A549 (cell line): ENCODE data around the gene SNAI3. TPM values are rescaled to one million over a fixed set of nuclear protein-coding genes. Genes with fewer than 3 reads are reported as not detected.

Source experiments
- ATAC-seq, 2 experiments: fragments of 200-7000 bp in 1 of 2; fragments of >200 bp in 1 of 2; cut with Nextera tagmentation in 1 of 2; cut with Tn5 transposase in 1 of 2; 3 replicates each; pipeline versions ENCODE4 v1.8.0 to v1.9.1; 2018 to 2020; ENCODE audit warnings: mild to moderate bottlenecking in 1 of 2, moderate library complexity in 1 of 2
- CTCF ChIA-PET: fragments of 300-600 bp; sonication (Branson Sonifier 250); formaldehyde crosslinking; extraction: SDS; loops from one replicate; lab custom pipeline; 2021; ENCODE audit warnings: antibody characterized with exemption, inconsistent platforms; lab: Yijun Ruan, JAX
- POLR2A ChIA-PET: fragments of 350-600 bp; formaldehyde crosslinking; extraction: SDS; loops from one replicate; lab custom pipeline; 2021; ENCODE audit warnings: antibody characterized with exemption, inconsistent platforms; lab: Yijun Ruan, JAX
- DNase-seq, 2 experiments: peaks; one replicate each; pipeline versions ENCODE4 v3.0.0 to v3.0.0-alpha.2; 2011 to 2016; ENCODE audit warnings: low read depth in 1 of 2, low spot score in 1 of 2
- FAIRE-seq: peaks from 2 replicates; lab custom pipeline; 2011; peaks lifted over from hg19 to GRCh38; lab: Jason Lieb, UNC
- H3K27ac ChIP-seq, 2 experiments: fragments of >200 bp; sonication (Bioruptor Twin); formaldehyde crosslinking; 3 replicates each; pipeline ENCODE4 v1.5.1; 2016 to 2017
- H3K4me1 ChIP-seq: fragments of >200 bp; sonication (Bioruptor Twin); formaldehyde crosslinking; 3 replicates; pipeline ENCODE4 v1.6.1; 2016
- H3K4me2 ChIP-seq: fragments of >200 bp; sonication (Bioruptor Twin); formaldehyde crosslinking; 3 replicates; pipeline ENCODE4 v1.6.1; 2016
- H3K4me3 ChIP-seq: fragments of >200 bp; sonication (Bioruptor Twin); formaldehyde crosslinking; 3 replicates; pipeline ENCODE4 v1.5.1; 2016
- H3K9me3 ChIP-seq: fragments of >200 bp; sonication (Bioruptor Twin); formaldehyde crosslinking; 3 replicates; pipeline ENCODE4 v1.6.1; 2016
- BCL3 ChIP-seq: fragments of >200 bp; sonication (Bioruptor Twin); formaldehyde crosslinking; IDR thresholded peaks from 3 replicates; pipeline ENCODE4 v1.6.1; 2016
- BHLHE40 ChIP-seq: IDR thresholded peaks from 2 replicates; pipeline ENCODE4 v1.6.1; 2012; ENCODE audit warnings: low read depth, low read length, inconsistent platforms
- CBX8 ChIP-seq: fragments of 200-600 bp; sonication (generic); IDR thresholded peaks from 2 replicates; pipeline ENCODE4 v1.6.1; 2016
- CEBPB ChIP-seq, 2 experiments: fragments of >200 bp in 1 of 2; sonication (Bioruptor Twin) in 1 of 2; formaldehyde crosslinking in 1 of 2; IDR thresholded peaks; 2 replicates each; pipeline ENCODE4 v1.6.1; 2012 to 2016
- EP300 ChIP-seq, 2 experiments: fragments of >200 bp; sonication (Bioruptor Twin); formaldehyde crosslinking; IDR thresholded peaks; 2 replicates in 1 of 2; 3 replicates in 1 of 2; pipeline ENCODE4 v1.6.1; 2016 to 2017
- ESRRA ChIP-seq: fragments of 150-350 bp; IDR thresholded peaks from 2 replicates; pipeline ENCODE4 v1.6.1; 2014; ENCODE audit warnings: mild to moderate bottlenecking, low read length, borderline replicate concordance
- FOSB ChIP-seq: fragments of 250-450 bp; sonication (Bioruptor Pico); IDR thresholded peaks from 2 replicates; pipeline ENCODE4 v1.5.0; 2020; ENCODE audit warnings: mild to moderate bottlenecking, moderate library complexity
- HDAC2 ChIP-seq: fragments of 200-600 bp; sonication (generic); IDR thresholded peaks from 2 replicates; pipeline ENCODE4 v1.6.1; 2016
- HOXB13 ChIP-seq: fragments of 250-450 bp; sonication (Bioruptor Pico); IDR thresholded peaks from 2 replicates; pipeline ENCODE4 v1.5.0; 2020; ENCODE audit warnings: low read depth, mild to moderate bottlenecking, moderate library complexity
- JUNB ChIP-seq: fragments of >200 bp; sonication (Bioruptor Twin); formaldehyde crosslinking; IDR thresholded peaks from 2 replicates; pipeline ENCODE4 v1.6.1; 2016
- KDM1A ChIP-seq: fragments of 200-600 bp; sonication (generic); IDR thresholded peaks from 2 replicates; pipeline ENCODE4 v1.6.1; 2016; ENCODE audit warnings: low read depth, mild to moderate bottlenecking
- KDM5A ChIP-seq: fragments of 200-600 bp; sonication (generic); IDR thresholded peaks from 2 replicates; pipeline ENCODE4 v1.6.1; 2016; ENCODE audit warnings: antibody characterized with exemption, mild to moderate bottlenecking
- MAFK ChIP-seq: fragments of 450-650 bp; IDR thresholded peaks from 2 replicates; pipeline ENCODE4 v1.6.1; 2014; ENCODE audit not compliant: partially characterized antibody
- MYC ChIP-seq: IDR thresholded peaks from 2 replicates; pipeline ENCODE4 v1.6.1; 2012; ENCODE audit warnings: mild to moderate bottlenecking, inconsistent platforms, low read length, improper control_type of control experiment, borderline replicate concordance
- NFE2L2 ChIP-seq: fragments of 150-350 bp; conservative IDR thresholded peaks from 2 replicates; pipeline ENCODE4 v1.6.1; 2014; ENCODE audit warnings: low read length
- NPAS2 ChIP-seq: fragments of 250-450 bp; sonication (Bioruptor Pico); IDR thresholded peaks from 2 replicates; pipeline ENCODE4 v1.8.0; 2022; ENCODE audit warnings: mild to moderate bottlenecking, moderate library complexity, borderline replicate concordance
- PBX3 ChIP-seq: IDR thresholded peaks from 2 replicates; pipeline ENCODE4 v1.6.1; 2012
- PHF8 ChIP-seq: fragments of 200-600 bp; sonication (generic); IDR thresholded peaks from 2 replicates; pipeline ENCODE4 v1.6.1; 2016; ENCODE audit warnings: low read depth, mild to moderate bottlenecking, antibody characterized with exemption, moderate library complexity, borderline replicate concordance
- POLR2A ChIP-seq: IDR thresholded peaks from 2 replicates; pipeline ENCODE4 v1.6.1; 2012; ENCODE audit warnings: mild to moderate bottlenecking, low read length
- RAD21 ChIP-seq, 2 experiments: fragments of >200 bp in 1 of 2; sonication (Bioruptor Twin) in 1 of 2; formaldehyde crosslinking in 1 of 2; IDR thresholded peaks in 1 of 2; conservative IDR thresholded peaks in 1 of 2; 2 replicates in 1 of 2; 3 replicates in 1 of 2; pipeline ENCODE4 v1.6.1; 2012 to 2018; ENCODE audit warnings: inconsistent platforms in 1 of 2
- RCOR1 ChIP-seq: fragments of 150-350 bp; IDR thresholded peaks from 2 replicates; pipeline ENCODE4 v1.6.1; 2014; ENCODE audit warnings: antibody characterized with exemption, low read length, low read depth
- SMC3 ChIP-seq: fragments of >200 bp; sonication (Bioruptor Twin); formaldehyde crosslinking; IDR thresholded peaks from 3 replicates; pipeline ENCODE4 v1.6.1; 2018; ENCODE audit warnings: inconsistent platforms
- SREBF2 ChIP-seq: fragments of 450-650 bp; IDR thresholded peaks from 2 replicates; pipeline ENCODE4 v1.6.1; 2014; ENCODE audit warnings: mild to moderate bottlenecking, moderate library complexity
- TP53 ChIP-seq: fragments of 250-450 bp; sonication (Bioruptor Pico); IDR thresholded peaks from 2 replicates; pipeline ENCODE4 v1.5.0; 2021; ENCODE audit warnings: mild to moderate bottlenecking, moderate library complexity
- ZNF302 ChIP-seq: fragments of 250-450 bp; sonication (Bioruptor Pico); IDR thresholded peaks from 2 replicates; pipeline ENCODE4 v1.9.0; 2021; ENCODE audit warnings: inconsistent platforms, mild to moderate bottlenecking, moderate library complexity
- WGBS: methylation state at CpG from one replicate; pipeline ENCODE4 v1.1.6; 2017; ENCODE audit errors: missing lambda C conversion rate; 5-methylcytosine and 5-hydroxymethylcytosine counted together
- polyA plus RNA-seq, 4 experiments: library from polyadenylated mRNA; depleted of rRNA in 3 of 4; stranded (reverse); fragments of >200 nt; fragmentation: RNase III in 1 of 4; extraction: RNeasy Plus Mini Kit Qiagen cat#74134 plus additional on column Dnase treatment in 1 of 4; gene quantifications; 2 replicates in 3 of 4; 3 replicates in 1 of 4; pipeline ENCODE4 v1.2.3, GENCODE V29; 2011 to 2017

The SNAI3 gene
- polyA plus RNA-seq, 2 of the 4 experiments (the other 2 are of a cell fraction) = not detected

DNA sequence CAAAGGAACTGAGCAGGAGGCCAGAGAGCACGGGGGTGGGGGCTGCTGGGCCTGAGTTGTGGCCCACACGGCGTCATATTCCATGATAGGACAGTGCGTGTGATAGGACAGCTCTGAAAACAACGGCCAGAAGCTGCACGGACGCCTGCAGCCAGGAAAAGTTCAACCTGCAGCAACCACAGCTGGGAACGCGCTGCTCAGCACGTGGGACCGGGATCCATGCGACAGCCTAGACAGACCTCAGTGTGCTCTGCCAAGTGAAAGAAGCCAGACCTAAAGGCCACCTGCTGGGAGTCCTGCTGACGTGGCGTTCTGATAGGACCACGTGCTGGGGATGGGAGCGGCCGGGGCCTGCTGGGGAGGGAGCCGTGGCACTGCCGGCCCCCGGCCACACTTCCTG is 41.6 kb upstream of the SNAI3 start:
- CTCF ChIA-PET = interaction anchor here (1.2 kb wide), 1 partner anchor 10 kb away, joined by 7 read pairs; no protein-coding TSS in a partner anchor
- FAIRE-seq = no peak
- TF ChIP-seq JUNB = no peak
- TF ChIP-seq MAFK = peak; percentile 53
- no peak for TF ChIP-seq NPAS2 (CRISPR knock-in tag)
- TF ChIP-seq EP300 (IDR thresholded peaks at IDR 0.05) = no peak
- TF ChIP-seq NFE2L2 = no peak
- no peak for TF ChIP-seq PHF8
- TF ChIP-seq, all 56 proteins: peak for 1
- Histone ChIP-seq H3K9me3 (no peaks in the 10 kb centered on the region), H3K4me2 (no peak overlapping the region), H3K27ac (no peak overlapping the region), H3K4me1 (peaks cover 11% of the 10 kb centered on the region), H3K4me3 (no peak overlapping the region)
- ATAC-seq (no peak), DNase-seq (no peak)
- POLR2A ChIA-PET = no interaction called here
- 83% methylated on average over 19 of the region's 20 CpGs for WGBS

GRCh38 chr16:88726981-88727380 is 40.7 kb upstream of the SNAI3 start:
- ATAC-seq (no peak), DNase-seq (no peak), FAIRE-seq (no peak)
- H3K9me3 ChIP-seq = no peaks in the 10 kb centered on the region
- ChIA-PET CTCF (interaction anchor here (0.7 to 9.1 kb wide), 3 partner anchors 9 to 20 kb away, joined by 3 to 105 read pairs (median 7); no protein-coding TSS in a partner anchor), POLR2A (no interaction called here)
- no peak overlapping the region for H3K4me3 ChIP-seq
- peaks cover 10% of the 10 kb centered on the region for H3K4me1 ChIP-seq
- H3K27ac ChIP-seq = no peak overlapping the region
- 97% methylated on average over 10 of the region's 28 CpGs for WGBS
- TF ChIP-seq ESRRA = no peak
- no peak for TF ChIP-seq KDM5A
- no peak for TF ChIP-seq HOXB13
- no peak for TF ChIP-seq ZNF302 (CRISPR knock-in tag)
- no peak for TF ChIP-seq MYC
- TF ChIP-seq TP53 (CRISPR knock-in tag) = no peak
- TF ChIP-seq RAD21 (conservative IDR thresholded peaks at IDR 0.05 in 1 of 2, IDR thresholded peaks at IDR 0.05 in 1 of 2) = no peak
- no peak for TF ChIP-seq HDAC2
- TF ChIP-seq FOSB (CRISPR knock-in tag) = no peak
- TF ChIP-seq RCOR1 = no peak
- no peak for TF ChIP-seq SMC3
- no peak for TF ChIP-seq POLR2A
- TF ChIP-seq PBX3 = no peak
- no peak for TF ChIP-seq KDM1A
- no peak overlapping the region for H3K4me2 ChIP-seq

DNA sequence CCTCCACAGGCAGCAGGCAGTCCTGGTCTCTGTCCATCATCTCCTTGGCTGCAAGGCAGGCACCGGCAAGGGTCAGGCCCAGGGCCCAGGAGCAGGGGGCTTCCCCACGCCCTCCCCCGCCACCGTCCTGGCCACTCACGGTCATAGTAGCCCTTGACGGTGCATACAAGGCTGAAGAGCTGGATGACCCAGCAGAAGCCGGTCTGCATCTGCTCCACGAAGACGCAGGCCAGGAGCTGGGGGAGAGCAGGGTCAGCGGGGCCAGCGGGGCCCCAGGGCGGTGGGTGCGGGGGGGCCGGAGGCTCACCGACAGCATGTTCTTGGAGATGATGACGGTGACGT is 40.1 kb upstream of the SNAI3 start:
- no peak overlapping the region for H3K4me3 ChIP-seq
- CTCF ChIA-PET = interaction anchor here (0.7 to 9.1 kb wide), 3 partner anchors 9 to 19 kb away, joined by 3 to 105 read pairs (median 4); no protein-coding TSS in a partner anchor
- POLR2A ChIA-PET = no interaction called here
- WGBS = 90% methylated on average over 7 of the region's 17 CpGs
- peaks cover 4% of the 10 kb centered on the region for H3K4me1 ChIP-seq
- H3K4me2 ChIP-seq = no peak overlapping the region
- no peaks in the 10 kb centered on the region for H3K9me3 ChIP-seq
- FAIRE-seq (no peak), ATAC-seq (no peak), DNase-seq (no peak)
- H3K27ac ChIP-seq = no peak overlapping the region
- TF ChIP-seq BCL3 (no peak), CEBPB (IDR thresholded peaks at IDR 0.05) (no peak), RAD21 (conservative IDR thresholded peaks at IDR 0.05 in 1 of 2, IDR thresholded peaks at IDR 0.05 in 1 of 2) (no peak), SMC3 (no peak), CBX8 (no peak), BHLHE40 (no peak), MAFK (no peak), SREBF2 (no peak)
